Mucosa of stomach (tissue), 1 donor: ENCODE results near the gene ZNF260.

ENCODE experiments used
- H3K27me3 ChIP-seq: one replicate; pipeline ENCODE4 v1.7.0; 2013; ENCODE audit warnings: mild to moderate bottlenecking, low read length; ENCODE audit not compliant: control insufficient read depth, insufficient read depth
- H3K36me3 ChIP-seq: one replicate; pipeline ENCODE4 v1.7.0; 2013; ENCODE audit warnings: low read length; ENCODE audit not compliant: control insufficient read depth, insufficient read depth
- H3K4me1 ChIP-seq: one replicate; pipeline ENCODE4 v1.7.0; 2013; ENCODE audit warnings: mild to moderate bottlenecking, low read length; ENCODE audit not compliant: control insufficient read depth, insufficient read depth
- H3K4me3 ChIP-seq: one replicate; pipeline ENCODE4 v1.7.0; 2013; ENCODE audit warnings: low read length
- H3K9ac ChIP-seq: one replicate; pipeline ENCODE4 v1.7.0; 2013; ENCODE audit warnings: mild to moderate bottlenecking, low read length, moderate library complexity
- H3K9me3 ChIP-seq: one replicate; pipeline ENCODE4 v1.7.0; 2013; ENCODE audit warnings: mild to moderate bottlenecking, low read length, moderate library complexity; ENCODE audit not compliant: control insufficient read depth
- donor health status: Pancreatic carcinoma.

Gene ZNF260

DNA sequence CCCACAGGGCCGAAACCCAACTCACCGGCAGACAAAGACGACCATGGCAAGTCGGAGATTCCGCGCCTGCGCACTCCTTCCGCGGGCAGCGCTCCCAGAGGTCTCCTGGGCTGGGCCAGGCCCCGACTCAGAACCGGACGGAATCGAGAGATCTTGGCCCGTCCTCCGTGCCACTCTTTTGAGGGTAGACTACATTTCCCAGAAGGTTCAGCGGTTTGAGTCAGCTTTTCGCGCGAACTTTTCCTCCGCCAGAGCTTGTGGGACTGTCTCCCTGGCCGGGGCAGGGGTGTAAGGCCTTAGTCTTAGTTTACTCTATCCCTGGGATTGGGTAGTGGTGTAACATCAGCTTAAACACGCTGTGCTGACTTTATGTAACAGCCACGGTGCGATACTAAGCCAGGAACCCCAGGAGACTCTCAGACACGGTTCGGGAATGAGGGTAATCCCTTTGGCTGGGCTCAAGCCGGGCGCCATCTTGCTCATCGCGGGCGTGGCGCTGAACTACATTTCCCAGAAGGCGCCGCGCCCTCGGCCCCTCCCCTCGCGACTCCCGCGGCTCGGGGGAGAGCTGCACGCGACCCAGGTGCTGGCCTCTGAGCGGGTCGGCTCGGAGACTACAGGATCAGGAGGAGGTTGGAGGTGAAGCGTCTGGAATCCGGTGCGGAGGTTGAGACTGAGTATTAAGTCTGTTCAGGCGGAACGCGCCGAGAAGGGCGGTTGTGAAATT is at the start of gene ZNF260:
Gene ZNF260 (minus strand): TSS at position 78 of the 727 bp plus-strand sequence. CDS start 13,033 bp downstream, outside the sequence.
- Histone ChIP-seq H3K9me3 (no peaks in the 10 kb centered on the region), H3K9ac (peak within 1 kb of the TSS; percentile 87), H3K36me3 (no peaks in the 10 kb centered on the region), H3K4me3 (peak within 1 kb of the TSS; percentile 95), H3K27me3 (no peaks in the 10 kb centered on the region), H3K4me1 (no peaks in the 10 kb centered on the region)

DNA sequence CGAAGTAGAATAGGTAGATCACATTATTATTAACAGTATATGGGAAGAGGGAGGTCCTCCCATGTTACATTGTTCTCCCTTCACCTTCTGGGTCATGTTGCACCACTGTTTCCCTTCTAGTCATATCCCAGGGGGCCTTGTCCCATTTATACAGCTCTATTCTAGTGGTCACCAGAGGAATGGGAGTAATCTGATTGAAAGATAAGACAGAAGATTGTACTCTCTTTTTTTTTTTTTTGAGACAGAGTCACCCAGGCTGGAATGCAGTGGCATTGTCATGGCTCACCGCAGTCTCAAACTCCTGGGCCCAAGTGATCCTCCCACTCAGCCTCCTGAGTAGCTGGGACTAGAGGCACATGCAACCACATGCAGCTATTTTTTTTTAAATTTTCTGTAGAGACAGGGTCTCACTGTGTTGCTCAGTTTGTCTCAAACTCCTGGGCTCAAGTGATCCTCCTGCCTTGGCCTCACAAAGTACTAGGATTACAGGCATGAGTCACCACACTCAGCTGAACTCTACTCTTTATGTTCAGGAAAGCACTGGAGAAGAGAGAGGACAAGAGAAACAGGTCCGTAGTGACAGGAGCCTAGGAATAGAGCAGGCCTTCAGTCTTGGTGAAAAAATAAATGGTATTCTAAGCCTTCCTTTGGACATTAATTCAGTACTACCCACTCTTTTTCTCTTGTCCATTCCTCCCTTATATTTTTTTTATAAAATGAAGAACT is 49.4 kb upstream of the ZNF260 start:
- Histone ChIP-seq H3K36me3 (peaks cover 3% of the 10 kb centered on the region), H3K27me3 (no peaks in the 10 kb centered on the region), H3K9ac (no peak overlapping the region), H3K4me1 (peaks cover 9% of the 10 kb centered on the region), H3K4me3 (no peak overlapping the region), H3K9me3 (no peaks in the 10 kb centered on the region)

DNA sequence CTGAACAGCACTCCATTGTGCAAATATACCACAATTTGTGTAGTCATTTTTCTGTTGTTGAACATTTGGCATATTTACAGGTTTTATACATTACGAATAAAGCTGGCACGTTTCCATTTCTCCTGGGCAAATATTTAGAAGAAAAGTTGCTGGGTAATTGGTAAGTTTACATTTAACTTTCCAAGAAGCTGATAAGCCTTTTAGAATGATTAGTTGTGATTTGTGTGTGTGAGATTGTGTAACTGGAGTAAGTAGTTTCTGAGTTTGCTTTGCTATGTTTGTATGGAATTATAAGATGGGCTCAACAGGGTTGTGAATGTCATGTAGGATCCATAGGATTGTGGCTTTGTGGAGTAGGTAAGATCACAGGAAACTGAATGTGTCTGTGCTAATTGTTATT is 46.7 kb upstream of the ZNF260 start:
- H3K9me3 ChIP-seq = no peaks in the 10 kb centered on the region
- peaks cover 15% of the 10 kb centered on the region for H3K4me1 ChIP-seq
- no peaks in the 10 kb centered on the region for H3K27me3 ChIP-seq
- no peak overlapping the region for H3K9ac ChIP-seq
- H3K4me3 ChIP-seq = no peak overlapping the region
- H3K36me3 ChIP-seq = peaks cover 3% of the 10 kb centered on the region

DNA sequence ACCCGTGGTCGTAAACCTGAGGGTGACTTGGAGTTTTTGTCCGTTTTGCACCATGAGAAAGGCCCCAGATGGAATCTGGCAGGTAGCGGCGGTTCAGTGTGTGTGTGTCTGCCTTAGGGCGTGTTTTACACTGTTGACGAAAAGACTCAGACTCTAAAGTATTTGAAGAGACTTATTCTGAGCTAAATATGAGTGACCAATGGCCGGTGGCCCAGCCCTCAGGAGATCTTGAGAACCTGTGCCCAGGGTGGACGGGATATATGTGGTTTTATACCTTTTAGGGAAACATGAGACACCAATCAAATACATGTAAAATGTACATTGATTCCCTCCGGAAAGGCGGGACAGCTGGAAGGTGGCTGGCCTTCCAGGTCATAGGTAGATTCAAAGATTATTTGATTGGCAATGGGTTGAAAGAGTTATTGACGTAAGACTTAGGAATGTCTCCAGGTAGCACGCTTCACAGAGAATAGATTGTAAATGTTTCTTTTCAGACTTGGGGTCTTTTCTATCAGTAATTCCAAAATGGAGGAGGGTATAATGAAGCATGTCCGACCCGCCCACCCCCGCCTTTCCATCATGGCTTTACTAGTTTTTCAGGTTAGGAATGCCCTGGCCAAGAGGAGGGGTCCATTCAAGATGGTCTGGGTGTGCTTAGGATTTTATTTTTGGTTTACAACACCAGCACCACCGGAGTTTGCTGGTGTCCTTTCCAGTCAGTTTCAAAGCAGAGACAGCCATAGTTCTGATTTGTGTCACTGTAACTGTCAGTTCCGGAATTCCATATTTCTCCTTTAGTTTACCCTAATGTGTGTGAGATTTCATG is 46.0 kb upstream of the ZNF260 start:
- H3K4me1 ChIP-seq = peaks cover 15% of the 10 kb centered on the region
- no peaks in the 10 kb centered on the region for H3K36me3 ChIP-seq
- H3K9ac ChIP-seq = peak overlapping the region; percentile 95
- H3K9me3 ChIP-seq = no peaks in the 10 kb centered on the region
- no peaks in the 10 kb centered on the region for H3K27me3 ChIP-seq
- peak overlapping the region; percentile 97 for H3K4me3 ChIP-seq

DNA sequence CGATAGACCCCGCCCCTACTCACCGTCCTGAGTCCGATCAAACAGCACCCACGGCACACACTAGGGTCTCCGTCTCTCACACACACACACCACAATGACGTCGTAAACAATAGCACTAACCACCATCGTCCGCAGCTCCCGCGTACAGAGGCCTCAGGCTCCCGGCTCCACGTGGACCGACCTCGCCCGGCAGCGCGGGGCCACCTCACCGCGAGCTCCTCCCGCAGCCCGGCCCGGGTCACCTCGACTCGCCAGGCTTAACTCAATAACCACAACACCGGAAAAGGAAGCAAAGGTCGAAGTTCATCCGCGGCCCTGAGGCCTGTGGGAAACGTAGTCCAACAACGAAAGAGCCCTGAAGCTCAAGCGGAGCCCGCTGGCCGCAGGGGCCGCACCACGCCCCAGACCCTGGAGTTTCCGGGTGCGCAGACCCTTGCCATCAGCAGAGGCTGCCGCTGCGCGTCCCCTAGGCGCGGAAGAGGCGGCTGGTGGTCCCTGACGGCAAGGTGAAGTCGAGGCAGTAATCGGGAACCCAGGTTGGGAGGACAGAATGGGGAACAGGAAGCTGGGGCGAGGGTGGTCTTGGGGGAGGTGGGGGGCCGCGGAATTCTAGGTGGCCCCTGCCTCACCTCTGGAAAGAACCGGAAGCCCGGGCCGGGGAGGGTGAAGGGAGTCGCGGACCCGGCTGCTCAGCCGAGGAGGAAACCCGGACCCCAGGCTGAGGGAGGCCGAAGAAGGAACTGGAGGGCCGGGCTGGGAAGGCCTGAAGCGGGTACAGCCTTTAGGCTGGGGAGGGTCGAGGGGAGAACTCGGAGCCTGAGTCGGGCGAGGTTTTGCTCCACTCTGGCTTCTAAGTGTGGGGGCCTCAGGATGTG is 45.2 kb upstream of the ZNF260 start, which contains the start of gene ZNF529:
Gene ZNF529 (minus strand): TSS at position 273 of the 875 bp plus-strand sequence. CDS start 946 bp downstream, outside the sequence.
- peak within 1 kb of the TSS; percentile 95 for H3K9ac ChIP-seq
- H3K4me3 ChIP-seq = peak within 1 kb of the TSS; percentile 97
- peaks cover 15% of the 10 kb centered on the region for H3K4me1 ChIP-seq
- no peaks in the 10 kb centered on the region for H3K36me3 ChIP-seq
- no peaks in the 10 kb centered on the region for H3K27me3 ChIP-seq
- H3K9me3 ChIP-seq = no peaks in the 10 kb centered on the region

DNA sequence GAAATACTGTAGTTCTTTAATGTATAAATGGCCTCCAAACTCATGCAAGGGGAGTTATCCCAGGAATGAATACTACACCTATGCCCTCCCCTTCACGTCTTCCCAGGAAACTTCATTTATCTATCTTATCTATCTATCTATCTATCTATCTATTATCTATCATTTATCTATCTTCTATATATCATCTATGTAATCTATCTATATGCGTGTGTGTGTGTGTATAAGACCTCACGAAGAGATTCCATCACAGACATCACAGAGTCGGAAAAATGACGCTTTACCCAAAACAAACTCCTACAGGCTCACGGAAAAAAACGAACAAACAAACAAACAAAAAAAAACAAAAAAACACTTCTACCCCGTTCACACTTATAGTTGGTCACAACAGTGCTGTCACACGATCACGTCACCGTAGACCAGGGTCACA is 44.5 kb upstream of the ZNF260 start:
- Histone ChIP-seq H3K9me3 (no peaks in the 10 kb centered on the region), H3K9ac (peak overlapping the region; percentile 95), H3K4me3 (peak overlapping the region; percentile 97), H3K4me1 (peaks cover 15% of the 10 kb centered on the region), H3K27me3 (no peaks in the 10 kb centered on the region), H3K36me3 (no peaks in the 10 kb centered on the region)

DNA sequence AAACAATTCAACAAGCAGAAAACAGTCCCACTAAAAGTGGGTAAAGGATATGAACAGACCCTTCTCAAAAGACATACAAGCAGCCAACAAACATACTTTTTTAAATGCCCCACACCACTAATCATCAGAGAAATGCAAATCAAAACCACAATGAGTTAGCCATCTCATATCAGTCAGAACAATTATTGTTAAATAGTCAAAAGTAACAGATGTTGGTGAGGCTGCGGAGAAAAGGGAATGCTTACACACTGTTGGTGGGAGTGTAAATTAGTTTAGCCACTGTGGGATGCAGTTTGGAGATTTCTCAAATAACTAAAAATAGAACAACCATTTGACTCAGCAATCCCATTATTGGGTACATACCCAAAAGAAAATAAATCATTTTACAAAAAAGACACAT is 36.3 kb upstream of the ZNF260 start:
- no peaks in the 10 kb centered on the region for H3K27me3 ChIP-seq
- no peaks in the 10 kb centered on the region for H3K4me1 ChIP-seq
- no peak overlapping the region for H3K9ac ChIP-seq
- no peak overlapping the region for H3K4me3 ChIP-seq
- H3K9me3 ChIP-seq = peaks cover 26% of the 10 kb centered on the region
- no peaks in the 10 kb centered on the region for H3K36me3 ChIP-seq

DNA sequence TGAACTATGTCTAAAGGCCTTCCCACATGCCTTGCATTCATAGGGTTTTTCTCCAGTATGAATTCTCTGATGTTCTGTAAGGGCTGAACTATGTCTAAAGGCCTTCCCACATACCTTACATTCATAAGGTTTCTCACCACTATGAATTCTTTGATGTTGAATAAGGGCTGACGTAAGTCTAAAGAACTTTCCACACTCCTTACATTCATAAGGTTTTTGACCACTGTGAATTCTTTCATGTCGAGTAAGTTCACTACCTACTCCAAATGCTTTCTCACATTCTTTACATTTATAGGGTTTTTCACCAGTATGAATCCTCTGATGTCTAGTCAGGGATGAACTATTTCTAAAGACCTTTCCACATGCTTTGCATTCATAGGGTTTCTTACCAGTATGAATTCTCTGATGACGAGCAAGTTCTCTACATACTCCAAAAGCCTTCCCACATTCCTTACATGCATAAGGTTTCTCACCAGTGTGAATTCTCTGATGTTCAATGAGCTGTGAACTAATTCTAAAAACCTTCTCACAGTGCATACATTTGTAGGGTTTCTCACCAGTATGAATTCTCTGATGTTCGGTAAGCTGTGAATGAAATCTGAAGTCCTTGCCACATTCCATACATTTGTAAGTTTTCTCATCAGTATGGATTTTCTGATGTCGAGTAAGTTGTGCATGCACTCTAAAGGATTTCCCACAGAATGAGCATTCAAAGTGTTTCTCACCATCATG is 19.1 kb upstream of the ZNF260 start:
- Histone ChIP-seq H3K9ac (no peak overlapping the region), H3K27me3 (no peaks in the 10 kb centered on the region), H3K9me3 (peaks cover 54% of the 10 kb centered on the region), H3K36me3 (peaks cover 17% of the 10 kb centered on the region), H3K4me1 (no peaks in the 10 kb centered on the region), H3K4me3 (no peak overlapping the region)

DNA sequence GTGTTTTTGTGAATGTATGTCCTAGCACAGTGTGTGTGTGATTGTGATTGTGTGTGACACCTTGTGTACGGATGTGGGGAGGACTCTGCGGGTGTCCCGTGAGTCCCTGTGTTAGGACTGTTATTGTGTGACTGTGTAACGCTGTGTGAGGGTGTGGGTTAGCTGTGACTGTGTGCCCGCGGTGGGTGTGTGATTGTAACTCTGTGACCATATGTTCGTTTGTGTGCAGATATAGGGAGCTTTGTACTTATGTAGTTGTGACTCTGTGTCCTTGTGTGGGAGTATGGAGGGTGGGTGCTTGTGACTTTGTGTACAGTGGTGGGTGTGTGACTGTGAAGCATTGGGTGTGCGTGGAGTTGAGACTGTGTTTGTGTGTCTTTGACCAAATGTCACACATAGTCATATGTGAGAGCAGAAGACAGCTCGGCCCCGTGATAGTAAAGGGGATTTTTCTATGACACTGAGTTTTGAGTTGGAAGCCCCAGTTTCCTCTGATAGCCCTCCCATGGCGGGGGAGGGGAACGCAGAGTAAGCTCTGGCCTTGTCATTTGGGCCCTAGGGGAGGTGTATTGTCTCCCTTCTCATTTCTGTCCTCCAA is 949 bp upstream of the ZNF260 start:
- no peaks in the 10 kb centered on the region for H3K27me3 ChIP-seq
- H3K36me3 ChIP-seq = no peaks in the 10 kb centered on the region
- H3K9ac ChIP-seq = peak overlapping the region; percentile 87
- H3K4me1 ChIP-seq = no peaks in the 10 kb centered on the region
- no peaks in the 10 kb centered on the region for H3K9me3 ChIP-seq
- peak overlapping the region; percentile 95 for H3K4me3 ChIP-seq

DNA sequence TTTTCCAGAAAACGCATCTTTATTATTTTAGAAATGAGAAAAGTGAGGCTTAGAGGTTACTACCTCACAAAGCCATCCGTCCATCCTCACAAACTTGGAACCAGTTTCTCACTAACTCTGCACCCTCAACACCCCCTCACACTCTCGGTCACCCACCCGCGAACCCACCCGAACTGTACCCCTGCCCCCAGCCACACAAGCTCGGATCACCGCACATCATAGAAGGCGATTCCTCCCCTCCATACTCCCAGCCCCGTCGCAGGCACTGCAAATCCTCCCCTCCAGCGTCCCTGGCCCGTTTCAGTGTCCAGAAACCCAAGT is 238 bp downstream of the ZNF260 start:
- Histone ChIP-seq H3K4me3 (peak overlapping the region; percentile 95), H3K9me3 (no peaks in the 10 kb centered on the region)

More for the DNA sequence above, 238 bp downstream of the ZNF260 start:
- H3K4me1 ChIP-seq = no peaks in the 10 kb centered on the region
- H3K36me3 ChIP-seq = no peaks in the 10 kb centered on the region
- no peaks in the 10 kb centered on the region for H3K27me3 ChIP-seq
- peak overlapping the region; percentile 87 for H3K9ac ChIP-seq
